Activated naive CD8-positive, alpha-beta T cell treated with anti-CD3 and anti-CD28 coated beads for 36 hours (primary cell): ENCODE measurements around the gene SRGAP1. TPM values are rescaled to one million over a fixed set of nuclear protein-coding genes. Genes with fewer than 3 reads are reported as not detected.

Source experiments
- DNase-seq: peaks from one replicate; pipeline ENCODE4 v3.0.0; 2021
- H3K27ac Mint-ChIP-seq: one replicate; pipeline ENCODE4 v1.8.0; 2022; ENCODE audit warnings: mild to moderate bottlenecking, moderate library complexity, mixed read lengths
- H3K27me3 Mint-ChIP-seq: one replicate; pipeline ENCODE4 v1.8.0; 2022; ENCODE audit warnings: mild to moderate bottlenecking, mixed read lengths
- H3K36me3 Mint-ChIP-seq: one replicate; pipeline ENCODE4 v1.8.0; 2021; ENCODE audit warnings: mild to moderate bottlenecking, mixed read lengths
- H3K4me1 Mint-ChIP-seq: one replicate; pipeline ENCODE4 v1.8.0; 2021; ENCODE audit warnings: mixed read lengths
- H3K4me3 Mint-ChIP-seq: one replicate; pipeline ENCODE4 v1.8.0; 2022; ENCODE audit warnings: mild to moderate bottlenecking, moderate library complexity, mixed read lengths
- H3K9me3 Mint-ChIP-seq: one replicate; pipeline ENCODE4 v1.8.0; 2022; ENCODE audit warnings: mixed read lengths
- total RNA-seq, 2 experiments: library from RNA; stranded (reverse); gene quantifications; one replicate each; pipeline ENCODE4 v1.2.3, GENCODE V29; 2021

Gene SRGAP1
- total RNA-seq: under 1 TPM; 0.02 to 0.18 TPM

GRCh38 chr12:63844391-63845341 lies at the start of gene SRGAP1:
TSS of gene SRGAP1 (plus strand) at chr12:63844700. CDS start at chr12:63844817, 117 bp downstream.
- Mint-ChIP-seq H3K9me3 (no peaks in the 10 kb centered on the region), H3K36me3 (no peaks in the 10 kb centered on the region), H3K4me1 (peaks cover 8% of the 10 kb centered on the region), H3K27me3 (peaks cover 41% of the 10 kb centered on the region), H3K4me3 (peak within 1 kb of the TSS; percentile 90), H3K27ac (no peak within 1 kb of the TSS)
- no peak for DNase-seq

DNA sequence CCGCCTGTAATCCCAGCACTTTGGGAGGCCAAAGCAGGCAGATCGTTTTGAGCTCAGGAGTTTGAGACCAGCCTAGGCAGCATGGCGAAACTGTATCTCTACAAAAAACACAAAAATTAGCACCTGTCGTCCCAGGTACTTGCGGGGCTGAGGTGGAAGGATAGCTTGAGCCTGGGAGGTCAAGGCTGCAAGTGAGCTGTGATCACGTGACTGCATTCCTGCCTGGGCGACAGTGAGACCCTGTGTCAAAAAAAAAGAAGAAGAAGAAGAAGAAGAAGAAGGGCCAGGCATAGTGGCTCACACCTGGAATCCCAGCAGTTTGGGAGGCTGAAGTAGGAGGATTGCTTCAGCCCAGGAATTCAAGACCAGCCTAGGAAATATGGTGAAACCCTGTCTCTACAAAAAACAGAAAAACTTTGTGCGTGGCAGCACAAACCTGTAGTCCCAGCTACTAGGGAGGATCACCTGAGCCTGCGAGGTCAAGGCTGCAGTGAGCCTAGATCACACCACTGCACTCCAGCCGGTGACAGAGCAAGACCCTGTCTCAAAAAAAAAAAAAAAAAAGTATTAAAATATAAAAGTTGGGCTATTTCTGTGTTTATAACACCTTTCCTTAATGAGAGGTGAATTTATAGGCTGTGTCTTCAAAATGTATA lies 49.3 kb upstream of the SRGAP1 start:
- no peaks in the 10 kb centered on the region for H3K27me3 Mint-ChIP-seq
- DNase-seq: no peak
- peaks cover 21% of the 10 kb centered on the region for H3K36me3 Mint-ChIP-seq
- H3K4me3 Mint-ChIP-seq: no peak overlapping the region
- no peaks in the 10 kb centered on the region for H3K4me1 Mint-ChIP-seq
- no peaks in the 10 kb centered on the region for H3K9me3 Mint-ChIP-seq
- H3K27ac Mint-ChIP-seq: no peak overlapping the region

DNA sequence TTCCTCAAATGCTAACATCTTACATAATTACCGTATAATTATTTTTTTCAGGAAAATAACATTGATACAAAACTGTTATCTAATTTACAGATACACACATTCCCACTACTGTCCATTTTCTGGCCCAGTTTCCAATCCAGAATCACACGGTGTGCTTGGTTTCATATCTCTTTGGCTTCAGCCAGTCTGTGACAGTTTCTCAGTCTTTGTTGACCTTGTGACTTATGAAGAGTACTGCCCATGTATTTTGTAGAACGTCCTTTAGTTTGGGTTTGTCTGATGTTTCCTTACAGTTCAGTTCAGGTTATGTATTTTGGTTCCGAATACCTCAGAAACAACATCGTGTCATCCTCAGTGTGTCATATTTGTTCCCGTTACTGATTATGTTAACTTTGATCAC lies 48.6 kb upstream of the SRGAP1 start:
- no peak overlapping the region for H3K27ac Mint-ChIP-seq
- no peak overlapping the region for H3K4me3 Mint-ChIP-seq
- no peak for DNase-seq
- H3K27me3 Mint-ChIP-seq: no peaks in the 10 kb centered on the region
- H3K9me3 Mint-ChIP-seq: no peaks in the 10 kb centered on the region
- peaks cover 13% of the 10 kb centered on the region for H3K36me3 Mint-ChIP-seq
- no peaks in the 10 kb centered on the region for H3K4me1 Mint-ChIP-seq

DNA sequence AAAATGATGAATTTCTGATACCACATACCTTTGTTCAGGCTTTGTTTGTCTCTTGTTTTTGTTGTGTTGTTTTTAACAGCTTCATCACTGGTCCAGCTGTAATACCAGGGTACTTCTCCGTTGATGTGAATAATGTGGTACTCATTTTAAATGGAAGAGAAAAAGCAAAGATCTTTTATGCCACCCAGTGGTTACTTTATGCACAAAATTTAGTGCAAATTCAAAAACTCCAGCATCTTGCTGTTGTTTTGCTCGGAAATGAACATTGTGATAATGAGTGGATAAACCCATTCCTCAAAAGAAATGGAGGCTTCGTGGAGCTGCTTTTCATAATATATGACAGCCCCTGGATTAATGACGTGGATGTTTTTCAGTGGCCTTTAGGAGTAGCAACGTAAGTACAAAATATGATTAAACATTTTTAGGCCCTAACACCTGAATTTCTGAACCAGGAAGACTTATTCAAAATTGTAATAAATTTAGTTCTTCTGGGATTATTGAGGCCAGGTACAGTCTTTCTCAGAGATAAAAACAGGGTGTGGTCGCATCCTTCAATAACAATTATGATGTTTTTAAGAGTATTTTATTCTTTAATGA lies 42.4 kb upstream of the SRGAP1 start:
- Mint-ChIP-seq H3K4me1 (no peaks in the 10 kb centered on the region), H3K9me3 (no peaks in the 10 kb centered on the region), H3K4me3 (no peak overlapping the region), H3K27me3 (no peaks in the 10 kb centered on the region), H3K36me3 (peaks cover 6% of the 10 kb centered on the region), H3K27ac (no peak overlapping the region)
- DNase-seq: no peak

- no peaks in the 10 kb centered on the region for H3K9me3 Mint-ChIP-seq
- no peak overlapping the region for H3K4me3 Mint-ChIP-seq
Measured at GRCh38 chr12:63804746-63805145, 39.8 kb upstream of the SRGAP1 start.

DNA sequence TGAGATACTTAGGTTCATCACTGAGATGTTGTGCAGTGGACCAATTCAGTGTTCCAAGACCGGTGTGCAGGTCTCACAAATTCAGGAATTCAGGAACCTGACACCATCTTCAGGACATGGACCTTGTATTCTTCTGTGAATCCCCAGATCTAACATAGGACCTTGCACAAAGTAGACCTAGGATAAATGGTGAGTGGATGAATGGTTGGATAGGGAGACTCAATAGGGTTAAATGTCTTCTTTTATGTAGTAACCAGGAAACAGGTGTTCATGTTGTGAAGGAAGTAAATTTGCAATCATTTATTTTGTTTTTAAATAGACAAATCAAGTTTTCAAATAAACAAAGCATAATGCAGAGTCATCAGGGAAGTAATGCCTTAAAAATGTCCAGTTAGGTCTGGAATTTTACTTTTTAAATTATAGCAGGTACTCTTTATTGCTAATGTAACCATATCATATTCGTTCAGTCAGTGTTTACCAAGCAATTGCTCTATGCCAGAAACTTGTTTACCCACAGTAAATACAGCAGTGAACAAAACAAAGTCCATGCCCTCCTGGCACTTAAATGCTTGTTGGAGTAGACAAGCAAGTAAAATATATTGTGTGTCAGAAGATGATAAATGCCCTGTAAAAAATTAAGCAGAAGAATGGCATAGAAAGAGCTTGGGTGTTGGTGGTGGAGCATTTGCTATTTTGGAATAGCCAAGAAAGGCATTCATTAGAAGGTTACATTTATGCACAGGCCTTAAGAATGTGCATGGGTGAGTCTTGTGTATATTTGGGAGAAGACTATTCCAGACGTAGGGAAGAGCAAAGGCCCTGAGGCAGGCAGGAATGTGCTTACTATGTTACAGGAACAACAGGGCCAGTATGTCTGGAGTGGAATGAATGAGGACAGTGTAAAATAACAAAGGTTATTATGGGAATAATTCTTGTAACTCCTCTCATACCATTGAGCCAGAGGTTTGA lies 38.5 kb upstream of the SRGAP1 start:
- Mint-ChIP-seq H3K4me1 (peaks cover 5% of the 10 kb centered on the region), H3K27me3 (no peaks in the 10 kb centered on the region), H3K36me3 (peaks cover 9% of the 10 kb centered on the region), H3K9me3 (no peaks in the 10 kb centered on the region), H3K27ac (no peak overlapping the region), H3K4me3 (no peak overlapping the region)
- no peak for DNase-seq

More at GRCh38 chr12:63804746-63805145, 39.8 kb upstream of the SRGAP1 start:
- no peak for DNase-seq
- Mint-ChIP-seq H3K4me1 (peaks cover 4% of the 10 kb centered on the region), H3K27me3 (no peaks in the 10 kb centered on the region), H3K27ac (no peak overlapping the region), H3K36me3 (peaks cover 9% of the 10 kb centered on the region)

GRCh38 chr12:63808631-63809030 lies 35.9 kb upstream of the SRGAP1 start:
- no peak for DNase-seq
- H3K36me3 Mint-ChIP-seq: peaks cover 9% of the 10 kb centered on the region
- H3K27me3 Mint-ChIP-seq: no peaks in the 10 kb centered on the region
- H3K27ac Mint-ChIP-seq: no peak overlapping the region
- H3K4me1 Mint-ChIP-seq: peaks cover 5% of the 10 kb centered on the region
- H3K4me3 Mint-ChIP-seq: no peak overlapping the region
- H3K9me3 Mint-ChIP-seq: no peaks in the 10 kb centered on the region

- H3K4me1 Mint-ChIP-seq: peaks cover 13% of the 10 kb centered on the region
- H3K27me3 Mint-ChIP-seq: no peaks in the 10 kb centered on the region
- no peak overlapping the region for H3K4me3 Mint-ChIP-seq
- DNase-seq: no peak
- peaks cover 9% of the 10 kb centered on the region for H3K36me3 Mint-ChIP-seq
- no peaks in the 10 kb centered on the region for H3K9me3 Mint-ChIP-seq
- peak overlapping the region; percentile 12 for H3K27ac Mint-ChIP-seq
Measured at GRCh38 chr12:63809566-63809965, 34.9 kb upstream of the SRGAP1 start.

- peaks cover 25% of the 10 kb centered on the region for H3K4me1 Mint-ChIP-seq
- DNase-seq: no peak
- H3K27me3 Mint-ChIP-seq: no peaks in the 10 kb centered on the region
- no peaks in the 10 kb centered on the region for H3K9me3 Mint-ChIP-seq
- H3K36me3 Mint-ChIP-seq: peaks cover 3% of the 10 kb centered on the region
- no peak overlapping the region for H3K4me3 Mint-ChIP-seq
- no peak overlapping the region for H3K27ac Mint-ChIP-seq
Measured at GRCh38 chr12:63811334-63811733, 33.2 kb upstream of the SRGAP1 start.

GRCh38 chr12:63811755-63812154 lies 32.7 kb upstream of the SRGAP1 start:
- peaks cover 25% of the 10 kb centered on the region for H3K4me1 Mint-ChIP-seq
- H3K9me3 Mint-ChIP-seq: no peaks in the 10 kb centered on the region
- H3K27me3 Mint-ChIP-seq: peaks cover 1% of the 10 kb centered on the region
- DNase-seq: no peak
- H3K27ac Mint-ChIP-seq: no peak overlapping the region
- no peak overlapping the region for H3K4me3 Mint-ChIP-seq
- peaks cover 3% of the 10 kb centered on the region for H3K36me3 Mint-ChIP-seq

DNA sequence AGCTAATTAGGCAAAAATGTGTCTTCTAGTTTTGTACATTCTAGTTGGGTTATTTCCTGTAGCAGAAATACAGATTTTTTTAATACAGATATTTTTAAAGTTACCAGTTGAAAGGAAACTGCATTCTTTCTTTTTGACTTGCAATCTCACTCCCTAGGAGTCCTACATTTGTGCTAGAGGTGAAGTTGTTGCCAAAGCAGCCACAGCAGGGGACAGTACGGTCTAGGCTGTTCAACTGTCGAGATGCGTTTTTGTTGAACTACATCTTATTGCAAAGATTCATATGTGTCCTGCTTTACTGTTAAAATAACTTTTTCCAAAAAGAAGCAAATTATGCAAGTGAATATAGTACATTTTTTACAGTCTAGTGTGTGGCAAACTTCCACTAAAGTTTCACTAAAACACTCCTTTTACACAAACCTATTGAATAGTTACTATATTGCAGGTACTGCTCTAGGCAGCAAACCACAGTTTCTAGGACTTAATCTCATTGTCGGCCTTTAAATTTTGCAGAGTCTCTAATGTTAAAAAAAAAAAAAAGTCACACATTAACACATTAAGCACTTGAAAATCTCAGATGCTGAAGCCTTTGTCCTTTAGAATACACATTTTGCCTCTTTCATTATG lies 30.2 kb upstream of the SRGAP1 start:
- no peak overlapping the region for H3K4me3 Mint-ChIP-seq
- H3K27ac Mint-ChIP-seq: peak overlapping the region; percentile 63
- DNase-seq: no peak
- peaks cover 25% of the 10 kb centered on the region for H3K4me1 Mint-ChIP-seq
- H3K36me3 Mint-ChIP-seq: peaks cover 3% of the 10 kb centered on the region
- H3K27me3 Mint-ChIP-seq: peaks cover 14% of the 10 kb centered on the region
- peaks cover 7% of the 10 kb centered on the region for H3K9me3 Mint-ChIP-seq

DNA sequence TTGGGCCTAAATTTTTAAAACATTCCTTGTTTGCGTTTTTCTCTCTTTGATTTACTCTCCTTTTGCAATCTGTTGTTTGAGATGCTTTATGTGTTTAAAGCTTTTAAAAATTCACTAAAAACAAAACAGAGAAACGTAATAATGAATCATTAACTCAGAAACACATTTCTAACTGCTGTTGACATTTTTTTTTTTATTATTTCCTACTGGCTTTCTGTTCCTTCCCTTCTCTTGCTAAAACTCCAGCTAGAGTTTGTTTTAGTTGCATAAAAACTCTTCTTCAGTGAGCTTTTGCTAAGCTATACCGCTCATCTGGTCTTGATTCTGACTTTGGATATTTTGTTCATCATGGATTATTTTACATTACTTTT lies 29.0 kb upstream of the SRGAP1 start:
- DNase-seq: no peak
- peak overlapping the region; percentile 52 for H3K27ac Mint-ChIP-seq
- H3K36me3 Mint-ChIP-seq: peaks cover 2% of the 10 kb centered on the region
- no peak overlapping the region for H3K4me3 Mint-ChIP-seq
- peaks cover 26% of the 10 kb centered on the region for H3K27me3 Mint-ChIP-seq
- H3K4me1 Mint-ChIP-seq: peaks cover 20% of the 10 kb centered on the region
- peaks cover 8% of the 10 kb centered on the region for H3K9me3 Mint-ChIP-seq

GRCh38 chr12:63816031-63816430 lies 28.5 kb upstream of the SRGAP1 start:
- H3K4me3 Mint-ChIP-seq: no peak overlapping the region
- H3K27me3 Mint-ChIP-seq: peaks cover 32% of the 10 kb centered on the region
- peaks cover 2% of the 10 kb centered on the region for H3K36me3 Mint-ChIP-seq
- H3K4me1 Mint-ChIP-seq: peaks cover 20% of the 10 kb centered on the region
- peaks cover 8% of the 10 kb centered on the region for H3K9me3 Mint-ChIP-seq
- H3K27ac Mint-ChIP-seq: peak overlapping the region; percentile 52
- no peak for DNase-seq

GRCh38 chr12:63820427-63820826 lies 24.1 kb upstream of the SRGAP1 start:
- no peak for DNase-seq

More at GRCh38 chr12:63820427-63820826, 24.1 kb upstream of the SRGAP1 start:
- H3K36me3 Mint-ChIP-seq: peaks cover 8% of the 10 kb centered on the region
- H3K4me1 Mint-ChIP-seq: peaks cover 9% of the 10 kb centered on the region
- no peak overlapping the region for H3K27ac Mint-ChIP-seq
- H3K9me3 Mint-ChIP-seq: peaks cover 8% of the 10 kb centered on the region
- H3K27me3 Mint-ChIP-seq: peaks cover 59% of the 10 kb centered on the region
- H3K4me3 Mint-ChIP-seq: no peak overlapping the region
